Upper lobe of left lung (tissue), 4 donors: ENCODE results near the gene NKAP.

Experiments
- CTCF ChIP-seq, 6 experiments: fragments of 450-650 bp in 4 of 6; fragments of 200-600 bp in 2 of 6; sonication (generic) in 2 of 6; IDR thresholded peaks; one replicate each; pipeline ENCODE4 v1.5.1; 2016 to 2019; ENCODE audit warnings: antibody characterized with exemption in 6 of 6
- EP300 ChIP-seq, 4 donors: sonication (generic); formaldehyde crosslinking; IDR thresholded peaks; one replicate each; pipeline ENCODE4 v1.5.1; 2017; ENCODE audit warnings: antibody characterized with exemption in 4 of 4, control low read depth in 2 of 4
- POLR2A ChIP-seq, 4 donors: fragments of 450-650 bp; IDR thresholded peaks; one replicate each; pipeline ENCODE4 v1.5.1; 2016 to 2017; ENCODE audit warnings: antibody characterized with exemption in 4 of 4, mild to moderate bottlenecking in 2 of 4
- POLR2AphosphoS5 ChIP-seq, 2 donors: sonication (generic); formaldehyde crosslinking; IDR thresholded peaks; one replicate each; pipeline ENCODE4 v1.5.1; 2017; ENCODE audit warnings: antibody characterized with exemption in 2 of 2

GRCh38 chrX:119917877-119918276 is 25.7 kb downstream of the NKAP start:
- TF ChIP-seq CTCF (IDR thresholded peaks at IDR 0.05) (no peak), POLR2AphosphoS5 (IDR thresholded peaks at IDR 0.05) (no peak), POLR2A (IDR thresholded peaks at IDR 0.05) (no peak), EP300 (IDR thresholded peaks at IDR 0.05) (no peak)
